ENCODE measurements around the gene ARID1B.

Gene ARID1B
- 150 to 156 reads per million in 2 donors for total RNA-seq

GRCh38 chr6:156776840-156777576 is at the start of gene ARID1B:
Gene ARID1B (plus strand): TSS chr6:156777378. CDS start chr6:156777681, 303 bp downstream.
- DNase-seq = peak; percentile 70

GRCh38 chr6:156727715-156728385 is 49.3 kb upstream of the ARID1B start:
- no peak for DNase-seq

- DNase-seq = no peak
Observed at GRCh38 chr6:156729248-156729647, 47.9 kb upstream of the ARID1B start.

GRCh38 chr6:156731396-156731795 is 45.8 kb upstream of the ARID1B start:
- DNase-seq = no peak

GRCh38 chr6:156735751-156736150 is 41.4 kb upstream of the ARID1B start:
- DNase-seq = no peak

- DNase-seq = no peak
Observed at GRCh38 chr6:156740604-156741003, 36.6 kb upstream of the ARID1B start.

- no peak for DNase-seq
Observed at GRCh38 chr6:156741287-156742073, 35.7 kb upstream of the ARID1B start.

GRCh38 chr6:156747715-156748114 is 29.5 kb upstream of the ARID1B start:
- DNase-seq = no peak

- no peak for DNase-seq
Observed at GRCh38 chr6:156748504-156748903, 28.7 kb upstream of the ARID1B start.

- DNase-seq = no peak
Observed at GRCh38 chr6:156752666-156753301, 24.4 kb upstream of the ARID1B start.

- no peak for DNase-seq
Observed at GRCh38 chr6:156756630-156757610, 20.3 kb upstream of the ARID1B start.

- DNase-seq = no peak
Observed at GRCh38 chr6:156757849-156758248, 19.3 kb upstream of the ARID1B start.

- no peak for DNase-seq
Observed at GRCh38 chr6:156760377-156760776, 16.8 kb upstream of the ARID1B start.

GRCh38 chr6:156762547-156762946 is 14.6 kb upstream of the ARID1B start:
- no peak for DNase-seq

- no peak for DNase-seq
Observed at GRCh38 chr6:156765117-156765516, 12.1 kb upstream of the ARID1B start.

- DNase-seq = no peak
Observed at GRCh38 chr6:156767603-156768467, 9.3 kb upstream of the ARID1B start.

GRCh38 chr6:156771047-156771446 is 6.1 kb upstream of the ARID1B start:
- no peak for DNase-seq

- no peak for DNase-seq
Observed at GRCh38 chr6:156771761-156772160, 5.4 kb upstream of the ARID1B start.

GRCh38 chr6:156773476-156773875 is 3.7 kb upstream of the ARID1B start:
- no peak for DNase-seq

GRCh38 chr6:156773935-156774852 is 3.0 kb upstream of the ARID1B start:
- DNase-seq = no peak
